Skeletal muscle tissue (tissue), 4 donors: ENCODE results near the gene CDC42BPA. TPM values are rescaled to one million over a fixed set of nuclear protein-coding genes. Genes with fewer than 3 reads are reported as not detected.

Experiments
- H3K27ac ChIP-seq: one replicate; pipeline ENCODE4 v1.7.0; 2013; ENCODE audit warnings: mild to moderate bottlenecking, low read depth, low read length, inconsistent platforms
- H3K27me3 ChIP-seq, 3 donors: one replicate each; pipeline ENCODE4 v1.7.0; 2013; ENCODE audit warnings: low read length in 3 of 3; ENCODE audit not compliant: control insufficient read depth in 3 of 3, insufficient read depth in 3 of 3
- H3K36me3 ChIP-seq, 3 donors: one replicate each; pipeline ENCODE4 v1.7.0; 2013; ENCODE audit warnings: low read length in 3 of 3; ENCODE audit not compliant: control insufficient read depth in 3 of 3, insufficient read depth in 3 of 3
- H3K4me1 ChIP-seq, 3 donors: one replicate each; pipeline ENCODE4 v1.7.0; 2013; ENCODE audit warnings: low read length in 3 of 3, mild to moderate bottlenecking in 3 of 3; ENCODE audit not compliant: control insufficient read depth in 3 of 3, insufficient read depth in 3 of 3
- H3K4me3 ChIP-seq, 3 donors: one replicate each; pipeline ENCODE4 v1.7.0; 2013; ENCODE audit warnings: low read length in 3 of 3
- H3K9ac ChIP-seq, 3 donors: one replicate each; pipeline ENCODE4 v1.7.0; 2013; ENCODE audit warnings: low read length in 3 of 3, mild to moderate bottlenecking in 3 of 3, moderate library complexity in 2 of 3, low read depth in 1 of 3
- H3K9me3 ChIP-seq, 3 donors: one replicate each; pipeline ENCODE4 v1.7.0; 2013; ENCODE audit warnings: low read length in 3 of 3; ENCODE audit not compliant: control insufficient read depth in 3 of 3
- total RNA-seq: library from RNA; depleted of rRNA; stranded (reverse); fragments of >200 nt; gene quantifications from one replicate; pipeline ENCODE4 v1.2.3, GENCODE V29; 2014
- donor health status: Osteomylitis.

CDC42BPA gene
- total RNA-seq, 1 donor from 2014 or later = 44.4 TPM

GRCh38 chr1:227311389-227312001 lies 6.8 kb downstream of the CDC42BPA start:
- Histone ChIP-seq H3K36me3 (no peaks in the 10 kb centered on the region), H3K4me1 (peaks cover 5 to 8% (median 7%) of the 10 kb centered on the region in 3 donors), H3K27ac (no peak overlapping the region)

GRCh38 chr1:227308367-227309336 lies 9.6 kb downstream of the CDC42BPA start:
- Histone ChIP-seq H3K36me3 (no peaks in the 10 kb centered on the region), H3K27me3 (no peaks in the 10 kb centered on the region), H3K9me3 (no peaks in the 10 kb centered on the region), H3K9ac (no peak overlapping the region), H3K4me1 (peaks cover 5 to 8% (median 7%) of the 10 kb centered on the region in 3 donors), H3K4me3 (no peak overlapping the region), H3K27ac (no peak overlapping the region)

More at GRCh38 chr1:227311389-227312001, 6.8 kb downstream of the CDC42BPA start:
- H3K4me3 ChIP-seq = no peak overlapping the region
- H3K9me3 ChIP-seq = no peaks in the 10 kb centered on the region
- H3K27me3 ChIP-seq = no peaks in the 10 kb centered on the region
- H3K9ac ChIP-seq = no peak overlapping the region

GRCh38 chr1:227306689-227307088 lies 11.6 kb downstream of the CDC42BPA start:
- H3K4me1 ChIP-seq = peaks cover 5 to 7% (median 5%) of the 10 kb centered on the region in 3 donors
- no peak overlapping the region for H3K27ac ChIP-seq
- H3K4me3 ChIP-seq = no peak overlapping the region
- no peaks in the 10 kb centered on the region for H3K27me3 ChIP-seq
- no peaks in the 10 kb centered on the region for H3K36me3 ChIP-seq
- no peaks in the 10 kb centered on the region for H3K9me3 ChIP-seq
- no peak overlapping the region for H3K9ac ChIP-seq

DNA sequence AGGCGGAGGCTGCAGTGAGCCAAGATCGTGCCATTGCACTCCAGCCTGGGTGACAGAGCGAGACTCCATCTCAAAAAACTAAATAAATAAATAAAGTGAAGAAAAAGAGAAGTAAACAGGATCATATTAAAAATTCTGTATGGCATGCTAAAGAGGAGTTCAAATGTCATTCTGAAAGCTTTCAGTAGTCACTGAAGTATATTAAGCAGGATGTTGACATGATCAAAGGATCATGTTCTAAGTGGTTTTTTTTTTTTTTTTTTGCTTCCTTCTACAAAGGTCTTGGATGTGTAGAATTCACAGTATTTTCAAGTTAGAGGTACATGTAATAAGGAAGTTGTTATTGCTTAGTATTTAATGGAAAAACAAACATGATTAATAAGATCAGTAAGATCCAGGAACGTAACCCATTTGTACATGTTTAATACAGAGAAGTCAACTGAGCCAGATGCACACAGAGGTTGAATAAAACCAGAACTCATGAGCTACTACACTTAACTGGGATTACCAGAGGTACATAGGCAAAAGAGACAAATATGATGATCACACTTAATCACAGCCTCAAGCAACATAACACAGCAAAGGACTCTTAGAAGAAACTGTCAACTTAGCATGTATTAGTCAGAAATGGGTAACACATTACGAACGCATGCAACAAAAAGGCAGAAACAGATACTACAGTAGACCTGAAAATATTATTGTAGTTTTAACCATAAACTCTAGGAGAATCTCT lies 12.2 kb downstream of the CDC42BPA start:
- Histone ChIP-seq H3K36me3 (no peaks in the 10 kb centered on the region), H3K27ac (no peak overlapping the region), H3K9ac (no peak overlapping the region), H3K4me3 (no peak overlapping the region), H3K4me1 (peaks cover 5 to 7% (median 5%) of the 10 kb centered on the region in 3 donors), H3K27me3 (no peaks in the 10 kb centered on the region), H3K9me3 (no peaks in the 10 kb centered on the region)

DNA sequence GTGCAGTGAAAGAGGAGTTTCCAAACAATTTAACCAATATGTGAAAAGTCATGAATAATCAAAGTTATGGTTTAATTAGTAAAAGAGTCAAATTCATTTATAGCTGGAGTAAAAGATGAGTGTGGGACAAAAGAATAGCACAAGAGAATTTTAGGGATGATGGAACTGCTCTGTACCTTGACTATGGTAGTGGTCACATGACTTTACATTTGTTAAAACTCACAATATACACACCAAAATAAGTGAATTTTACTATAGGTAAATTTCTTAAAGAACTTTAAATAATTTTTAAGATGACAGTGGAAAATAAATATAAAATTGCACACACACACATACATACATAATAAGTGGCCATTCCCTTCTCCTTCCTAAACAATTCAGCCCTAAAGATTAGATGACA lies 13.6 kb downstream of the CDC42BPA start:
- no peaks in the 10 kb centered on the region for H3K27me3 ChIP-seq
- H3K9ac ChIP-seq = no peak overlapping the region
- H3K4me3 ChIP-seq = no peak overlapping the region
- H3K4me1 ChIP-seq = peaks cover 0 to 5% (median 4%) of the 10 kb centered on the region in 3 donors
- H3K27ac ChIP-seq = no peak overlapping the region
- no peaks in the 10 kb centered on the region for H3K36me3 ChIP-seq
- H3K9me3 ChIP-seq = no peaks in the 10 kb centered on the region

- Histone ChIP-seq H3K9me3 (no peaks in the 10 kb centered on the region), H3K4me3 (no peak overlapping the region), H3K4me1 (peaks cover 0 to 8% (median 5%) of the 10 kb centered on the region in 3 donors), H3K27me3 (no peaks in the 10 kb centered on the region), H3K9ac (no peak overlapping the region), H3K36me3 (no peaks in the 10 kb centered on the region), H3K27ac (no peak overlapping the region)
These were observed 14.6 kb downstream of the CDC42BPA start for GRCh38 chr1:227303662-227304061.

DNA sequence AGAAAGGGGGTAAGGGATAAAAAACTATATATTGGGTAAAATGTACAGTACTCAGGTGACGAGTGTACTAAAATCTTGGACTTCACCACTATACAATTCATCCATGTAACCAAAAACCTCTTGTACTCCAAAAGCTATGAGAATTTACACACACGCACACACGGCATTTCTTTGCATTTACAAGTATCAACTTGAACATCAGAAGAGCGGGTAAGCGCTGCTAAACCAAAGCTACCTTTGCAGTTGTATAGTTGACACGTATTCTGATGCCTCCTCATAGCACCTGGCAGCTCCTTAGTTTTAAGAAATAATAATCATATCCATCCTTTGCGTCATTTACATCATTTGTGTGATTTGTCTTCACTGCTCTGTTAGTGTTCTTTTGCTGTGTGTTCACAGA lies 17.6 kb downstream of the CDC42BPA start:
- Histone ChIP-seq H3K27me3 (no peaks in the 10 kb centered on the region), H3K4me3 (no peak overlapping the region), H3K9me3 (no peaks in the 10 kb centered on the region), H3K36me3 (no peaks in the 10 kb centered on the region), H3K9ac (no peak overlapping the region), H3K27ac (no peak overlapping the region), H3K4me1 (peaks cover 0 to 5% (median 0%) of the 10 kb centered on the region in 3 donors)

GRCh38 chr1:227299688-227300087 lies 18.6 kb downstream of the CDC42BPA start:
- Histone ChIP-seq H3K27ac (no peak overlapping the region), H3K9me3 (no peaks in the 10 kb centered on the region), H3K4me3 (no peak overlapping the region), H3K36me3 (no peaks in the 10 kb centered on the region), H3K9ac (peak overlapping the region in 1 of 3 donors; percentile 68), H3K4me1 (peaks cover 0 to 5% (median 0%) of the 10 kb centered on the region in 3 donors), H3K27me3 (no peaks in the 10 kb centered on the region)

GRCh38 chr1:227299241-227299627 lies 19.1 kb downstream of the CDC42BPA start:
- H3K36me3 ChIP-seq = no peaks in the 10 kb centered on the region
- H3K27me3 ChIP-seq = no peaks in the 10 kb centered on the region
- H3K4me3 ChIP-seq = no peak overlapping the region
- H3K4me1 ChIP-seq = peaks cover 0 to 5% (median 0%) of the 10 kb centered on the region in 3 donors
- H3K27ac ChIP-seq = no peak overlapping the region
- no peaks in the 10 kb centered on the region for H3K9me3 ChIP-seq
- H3K9ac ChIP-seq = peak overlapping the region in 1 of 3 donors; percentile 68
